Body of pancreas (tissue), 4 donors: Measurements from ENCODE around the gene WDR37. TPM values are rescaled to one million over a fixed set of nuclear protein-coding genes. Genes with fewer than 3 reads are reported as not detected.

Experiments used
- ATAC-seq: fragments of 150-250 bp; one replicate; pipeline ENCODE4 v1.9.1; 2016
- DNase-seq, 4 donors: peaks; one replicate each; pipeline ENCODE4 v3.0.0-alpha.2; 2019
- H3K27ac ChIP-seq, 4 donors: fragments of 200-600 bp; sonication (generic); 1 replicate in 3 of 4; 2 replicates in 1 of 4; pipeline versions ENCODE4 v1.5.1 to v1.6.1; 2016 to 2019; ENCODE audit warnings: mild to moderate bottlenecking in 1 of 4, mixed read lengths in 1 of 4, moderate library complexity in 1 of 4
- H3K27me3 ChIP-seq, 2 donors: fragments of 200-600 bp; sonication (generic); one replicate each; pipeline ENCODE4 v1.6.0; 2016; ENCODE audit warnings: mild to moderate bottlenecking in 1 of 2
- H3K36me3 ChIP-seq, 2 donors: fragments of 200-600 bp; sonication (generic); replicated peaks in 1 of 2; 2 replicates each; pipeline ENCODE4 v1.5.1; 2016; ENCODE audit warnings: low read depth in 2 of 2; ENCODE audit not compliant: insufficient read depth in 1 of 2
- H3K4me1 ChIP-seq: fragments of 200-600 bp; sonication (generic); one replicate; pipeline ENCODE4 v1.6.0; 2016
- H3K4me3 ChIP-seq, 2 donors: fragments of 200-600 bp; sonication (generic); 1 replicate in 1 of 2; 2 replicates in 1 of 2; pipeline ENCODE4 v1.5.1; 2016 to 2019
- H3K9me3 ChIP-seq, 3 donors: fragments of 200-600 bp; sonication (generic); 1 replicate in 2 of 3; 2 replicates in 1 of 3; pipeline ENCODE4 v1.5.1; 2016
- CTCF ChIP-seq, 7 experiments: fragments of 450-650 bp in 4 of 7; fragments of 200-600 bp in 3 of 7; sonication (generic) in 3 of 7; IDR thresholded peaks; one replicate each; pipeline ENCODE4 v1.5.1; 2016 to 2019; ENCODE audit warnings: antibody characterized with exemption in 7 of 7
- POLR2A ChIP-seq, 3 donors: fragments of 450-650 bp; IDR thresholded peaks; one replicate each; pipeline ENCODE4 v1.6.1; 2016; ENCODE audit warnings: antibody characterized with exemption in 3 of 3, mild to moderate bottlenecking in 2 of 3
- whole genome bisulfite sequencing, 2 donors: methylation state at CpG; one replicate each; pipeline ENCODE4 v1.1.5; 2017; 5-methylcytosine and 5-hydroxymethylcytosine counted together
- intact Hi-C: fragments of 100-400 bp; cut with DNase I; formaldehyde crosslinking; loops from one replicate; pipeline ENCODE4 v1.15.1; 2023
- total RNA-seq, 2 donors: library from RNA; depleted of rRNA; stranded (reverse); fragments of >200 nt; gene quantifications; one replicate each; pipeline ENCODE4 v1.1.0, GENCODE V29; 2016

The WDR37 gene
- total RNA-seq, 2 donors from 2014 or later, result 9.9 to 14.3 TPM

GRCh38 chr10:1130226-1130625, 74.0 kb downstream of the WDR37 start:
- H3K36me3 ChIP-seq, result peaks cover 11 to 29% of the 10 kb centered on the region in 2 donors
- no peak overlapping the region for H3K4me3 ChIP-seq
- DNase-seq (no peak), ATAC-seq (no peak)
- intact Hi-C loops, result no loop called here
- H3K4me1 ChIP-seq, result no peaks in the 10 kb centered on the region
- 93 to 96% methylated on average over 9 to 10 of the region's 10 CpGs for WGBS, 2 donors
- no peak for TF ChIP-seq POLR2A (IDR thresholded peaks at IDR 0.05)
- no peak for TF ChIP-seq CTCF (IDR thresholded peaks at IDR 0.05)
- no peaks in the 10 kb centered on the region for H3K27me3 ChIP-seq
- H3K9me3 ChIP-seq, result no peaks in the 10 kb centered on the region
- H3K27ac ChIP-seq, result no peak overlapping the region

- no peaks in the 10 kb centered on the region for H3K4me1 ChIP-seq
- peaks cover 11 to 26% of the 10 kb centered on the region in 2 donors for H3K36me3 ChIP-seq
- TF ChIP-seq CTCF (IDR thresholded peaks at IDR 0.05) (no peak), POLR2A (IDR thresholded peaks at IDR 0.05) (no peak)
- 95% methylated on average over 10 to 12 of the region's 12 CpGs for WGBS, 2 donors
- H3K9me3 ChIP-seq, result no peaks in the 10 kb centered on the region
- no peaks in the 10 kb centered on the region for H3K27me3 ChIP-seq
- no peak for DNase-seq
- ATAC-seq, result no peak
- H3K27ac ChIP-seq, result no peak overlapping the region
- intact Hi-C loops, result no loop called here
- H3K4me3 ChIP-seq, result no peak overlapping the region
Observed at GRCh38 chr10:1130995-1131790, 75.0 kb downstream of the WDR37 start.

- intact Hi-C loops, result no loop called here
- Histone ChIP-seq H3K4me3 (no peak overlapping the region), H3K36me3 (peaks cover 11 to 20% of the 10 kb centered on the region in 2 donors), H3K27me3 (no peaks in the 10 kb centered on the region), H3K9me3 (no peaks in the 10 kb centered on the region), H3K27ac (no peak overlapping the region), H3K4me1 (no peaks in the 10 kb centered on the region)
- WGBS, 2 donors, result 78 to 85% methylated on average over 10 of the region's 10 CpGs
- no peak for TF ChIP-seq CTCF (IDR thresholded peaks at IDR 0.05)
- ATAC-seq, result no peak
- DNase-seq, result no peak
Observed at GRCh38 chr10:1132584-1132983, 76.4 kb downstream of the WDR37 start.

GRCh38 chr10:1133495-1134045, 77.4 kb downstream of the WDR37 start:
- Histone ChIP-seq H3K4me1 (no peaks in the 10 kb centered on the region), H3K27ac (no peak overlapping the region), H3K9me3 (no peaks in the 10 kb centered on the region), H3K36me3 (peaks cover 11 to 18% of the 10 kb centered on the region in 2 donors), H3K27me3 (no peaks in the 10 kb centered on the region), H3K4me3 (no peak overlapping the region)
- 96 to 98% methylated on average over 3 of the region's 3 CpGs for WGBS, 2 donors
- DNase-seq, result no peak
- TF ChIP-seq CTCF (IDR thresholded peaks at IDR 0.05) (no peak), POLR2A (IDR thresholded peaks at IDR 0.05) (no peak)
- ATAC-seq, result no peak
- intact Hi-C loops, result no loop called here
